SK-N-SH treated with all-trans-retinoic acid at 6 μM for 48 hours (cell line): Measurements from ENCODE around the gene CHST6.

Experiments
- ATAC-seq: fragments of 200-7000 bp; cut with Tn5 transposase; 3 replicates; pipeline ENCODE4 v1.9.1; 2020; ENCODE audit warnings: mild to moderate bottlenecking, moderate library complexity
- ARNTL ChIP-seq: fragments of 450-650 bp; formaldehyde crosslinking; IDR thresholded peaks from 2 replicates; pipeline ENCODE4 v1.5.0; 2020; ENCODE audit warnings: low read depth, mild to moderate bottlenecking, moderate library complexity, borderline replicate concordance
- BACH2 ChIP-seq: fragments of 250-450 bp; sonication (Bioruptor Pico); IDR thresholded peaks from 2 replicates; pipeline ENCODE4 v1.9.0; 2021; ENCODE audit warnings: mild to moderate bottlenecking, borderline replicate concordance
- CSDC2 ChIP-seq: fragments of 250-450 bp; sonication (Bioruptor Pico); IDR thresholded peaks from 2 replicates; pipeline ENCODE4 v1.5.0; 2020; ENCODE audit warnings: mild to moderate bottlenecking, moderate library complexity
- ESRRG ChIP-seq: fragments of 250-450 bp; sonication (Bioruptor Pico); IDR thresholded peaks from 2 replicates; pipeline ENCODE4 v1.6.1; 2021; ENCODE audit warnings: mild to moderate bottlenecking
- GLIS3 ChIP-seq: fragments of 250-450 bp; sonication (Bioruptor Pico); IDR thresholded peaks from 2 replicates; pipeline ENCODE4 v1.5.0; 2020; ENCODE audit warnings: mild to moderate bottlenecking, moderate library complexity
- ISL1 ChIP-seq: fragments of 250-450 bp; sonication (Bioruptor Pico); IDR thresholded peaks from 2 replicates; pipeline ENCODE4 v2.1.2; 2022; ENCODE audit warnings: mild to moderate bottlenecking, moderate library complexity
- OSR1 ChIP-seq: fragments of 250-450 bp; sonication (Bioruptor Pico); IDR thresholded peaks from 2 replicates; pipeline ENCODE4 v1.8.0; 2022; ENCODE audit warnings: moderate library complexity, mild to moderate bottlenecking, inconsistent platforms
- PPARA ChIP-seq: fragments of 250-450 bp; sonication (Bioruptor Pico); IDR thresholded peaks from 2 replicates; pipeline ENCODE4 v1.5.0; 2020; ENCODE audit warnings: mild to moderate bottlenecking, borderline replicate concordance
- RARB ChIP-seq: fragments of 250-450 bp; sonication (Bioruptor Pico); IDR thresholded peaks from 2 replicates; pipeline ENCODE4 v1.8.0; 2021; ENCODE audit warnings: mild to moderate bottlenecking, moderate library complexity
- SNAI2 ChIP-seq: fragments of 250-450 bp; sonication (Bioruptor Pico); IDR thresholded peaks from 2 replicates; pipeline ENCODE4 v1.5.0; 2020; ENCODE audit warnings: mild to moderate bottlenecking, moderate library complexity
- TCF4 ChIP-seq: fragments of 250-450 bp; sonication (Bioruptor Pico); IDR thresholded peaks from 2 replicates; pipeline ENCODE4 v1.8.0; 2021; ENCODE audit warnings: mild to moderate bottlenecking, moderate library complexity, borderline replicate concordance
- TOX ChIP-seq: fragments of 250-450 bp; sonication (Bioruptor Pico); IDR thresholded peaks from 2 replicates; pipeline ENCODE4 v1.8.0; 2021; ENCODE audit warnings: mild to moderate bottlenecking, moderate library complexity, borderline replicate concordance
- ZFP3 ChIP-seq: fragments of 250-450 bp; sonication (Bioruptor Pico); IDR thresholded peaks from 2 replicates; pipeline ENCODE4 v1.5.0; 2020; ENCODE audit warnings: mild to moderate bottlenecking, moderate library complexity
- ZFP30 ChIP-seq: fragments of 450-650 bp; formaldehyde crosslinking; IDR thresholded peaks from 2 replicates; pipeline ENCODE4 v1.5.0; 2022; ENCODE audit warnings: mild to moderate bottlenecking, moderate library complexity
- ZNF565 ChIP-seq: fragments of 450-650 bp; formaldehyde crosslinking; conservative IDR thresholded peaks from 2 replicates; pipeline ENCODE4 v1.5.0; 2020; ENCODE audit warnings: low read depth, mild to moderate bottlenecking, moderate library complexity
- ZNF70 ChIP-seq: fragments of 450-650 bp; formaldehyde crosslinking; IDR thresholded peaks from 2 replicates; pipeline ENCODE4 v1.5.0; 2020; ENCODE audit warnings: mild to moderate bottlenecking, moderate library complexity
- ZNF8 ChIP-seq: fragments of 450-650 bp; formaldehyde crosslinking; IDR thresholded peaks from 2 replicates; pipeline ENCODE4 v1.5.0; 2020; ENCODE audit warnings: mild to moderate bottlenecking, moderate library complexity
- TF ChIP-seq, protein P1 (sequence below): fragments of 250-450 bp; sonication (Bioruptor Pico); IDR thresholded peaks from 2 replicates; pipeline ENCODE4 v1.5.1; 2020; ENCODE audit warnings: low read depth, mild to moderate bottlenecking, moderate library complexity
- TF ChIP-seq, protein P2 (sequence below): fragments of 250-450 bp; sonication (Bioruptor Pico); IDR thresholded peaks from 2 replicates; pipeline ENCODE4 v1.8.0; 2020; ENCODE audit warnings: mild to moderate bottlenecking, moderate library complexity, borderline replicate concordance
- TF ChIP-seq, protein P3 (sequence below): fragments of 250-450 bp; sonication (Bioruptor Pico); IDR thresholded peaks from 2 replicates; pipeline ENCODE4 v1.5.1; 2021; ENCODE audit warnings: mild to moderate bottlenecking, moderate library complexity
- TF ChIP-seq, protein P4 (sequence below): fragments of 250-450 bp; sonication (Bioruptor Pico); IDR thresholded peaks from 2 replicates; pipeline ENCODE4 v1.8.0; 2021; ENCODE audit warnings: low read depth, mild to moderate bottlenecking, moderate library complexity, borderline replicate concordance

Gene CHST6

DNA sequence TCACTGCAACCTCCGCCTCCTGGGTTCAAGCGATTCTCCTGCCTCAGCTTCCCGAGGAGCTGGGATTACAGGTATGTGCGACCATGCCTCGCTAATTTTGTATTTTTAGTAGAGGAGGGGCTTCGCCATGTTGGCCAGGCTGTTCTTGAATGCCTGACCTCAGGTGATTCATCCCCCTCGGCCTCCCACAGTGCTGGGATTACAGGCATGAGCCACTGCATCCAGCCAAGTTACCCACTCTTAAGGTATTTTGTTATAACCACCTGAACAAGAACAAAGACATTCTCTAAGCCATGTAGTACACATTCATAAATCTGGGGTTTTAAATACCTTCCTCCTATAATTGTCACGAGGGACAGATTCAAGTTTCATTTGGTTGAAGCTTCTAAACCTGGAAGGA is 18.4 kb downstream of the CHST6 start:
- TF ChIP-seq SNAI2 (CRISPR knock-in tag) (no peak), ISL1 (CRISPR knock-in tag) (no peak), ARNTL (no peak), ZFP3 (CRISPR knock-in tag) (no peak), CSDC2 (CRISPR knock-in tag) (no peak), ZNF8 (no peak), RARB (no peak), GLIS3 (CRISPR knock-in tag) (no peak), ZNF565 (CRISPR knock-in tag) (no peak), BACH2 (CRISPR knock-in tag) (no peak)
- TF ChIP-seq, protein P1, sequence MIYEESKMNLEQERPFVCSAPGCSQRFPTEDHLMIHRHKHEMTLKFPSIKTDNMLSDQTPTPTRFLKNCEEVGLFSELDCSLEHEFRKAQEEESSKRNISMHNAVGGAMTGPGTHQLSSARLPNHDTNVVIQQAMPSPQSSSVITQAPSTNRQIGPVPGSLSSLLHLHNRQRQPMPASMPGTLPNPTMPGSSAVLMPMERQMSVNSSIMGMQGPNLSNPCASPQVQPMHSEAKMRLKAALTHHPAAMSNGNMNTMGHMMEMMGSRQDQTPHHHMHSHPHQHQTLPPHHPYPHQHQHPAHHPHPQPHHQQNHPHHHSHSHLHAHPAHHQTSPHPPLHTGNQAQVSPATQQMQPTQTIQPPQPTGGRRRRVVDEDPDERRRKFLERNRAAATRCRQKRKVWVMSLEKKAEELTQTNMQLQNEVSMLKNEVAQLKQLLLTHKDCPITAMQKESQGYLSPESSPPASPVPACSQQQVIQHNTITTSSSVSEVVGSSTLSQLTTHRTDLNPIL = no peak
- TF ChIP-seq, protein P2, sequence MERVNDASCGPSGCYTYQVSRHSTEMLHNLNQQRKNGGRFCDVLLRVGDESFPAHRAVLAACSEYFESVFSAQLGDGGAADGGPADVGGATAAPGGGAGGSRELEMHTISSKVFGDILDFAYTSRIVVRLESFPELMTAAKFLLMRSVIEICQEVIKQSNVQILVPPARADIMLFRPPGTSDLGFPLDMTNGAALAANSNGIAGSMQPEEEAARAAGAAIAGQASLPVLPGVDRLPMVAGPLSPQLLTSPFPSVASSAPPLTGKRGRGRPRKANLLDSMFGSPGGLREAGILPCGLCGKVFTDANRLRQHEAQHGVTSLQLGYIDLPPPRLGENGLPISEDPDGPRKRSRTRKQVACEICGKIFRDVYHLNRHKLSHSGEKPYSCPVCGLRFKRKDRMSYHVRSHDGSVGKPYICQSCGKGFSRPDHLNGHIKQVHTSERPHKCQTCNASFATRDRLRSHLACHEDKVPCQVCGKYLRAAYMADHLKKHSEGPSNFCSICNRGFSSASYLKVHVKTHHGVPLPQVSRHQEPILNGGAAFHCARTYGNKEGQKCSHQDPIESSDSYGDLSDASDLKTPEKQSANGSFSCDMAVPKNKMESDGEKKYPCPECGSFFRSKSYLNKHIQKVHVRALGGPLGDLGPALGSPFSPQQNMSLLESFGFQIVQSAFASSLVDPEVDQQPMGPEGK (CRISPR knock-in tag) = no peak
- ATAC-seq = no peak

DNA sequence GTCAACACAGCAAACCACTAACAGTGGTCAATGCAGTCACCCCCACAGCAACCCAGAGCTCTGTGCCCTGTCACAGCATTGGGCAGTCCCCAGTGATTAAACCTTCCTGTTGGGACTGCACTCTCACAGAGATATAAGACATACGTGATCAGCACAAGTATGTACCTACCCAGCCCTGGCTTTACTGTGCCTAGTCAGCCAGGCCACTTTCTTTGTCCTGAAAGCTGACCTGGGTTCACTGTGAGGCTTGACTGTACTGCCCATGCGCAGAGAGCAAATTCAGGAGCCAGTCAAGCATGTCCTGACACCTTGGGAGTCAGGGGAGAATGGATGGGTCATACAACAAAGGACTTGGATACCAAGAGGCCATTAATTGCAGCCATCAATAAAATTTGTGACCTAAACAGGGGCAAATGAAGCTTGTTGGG is 19.8 kb downstream of the CHST6 start:
- ATAC-seq = no peak
- TF ChIP-seq ZNF565 (CRISPR knock-in tag) = no peak
- TF ChIP-seq TCF4 (CRISPR knock-in tag) = no peak
- TF ChIP-seq, protein P3, sequence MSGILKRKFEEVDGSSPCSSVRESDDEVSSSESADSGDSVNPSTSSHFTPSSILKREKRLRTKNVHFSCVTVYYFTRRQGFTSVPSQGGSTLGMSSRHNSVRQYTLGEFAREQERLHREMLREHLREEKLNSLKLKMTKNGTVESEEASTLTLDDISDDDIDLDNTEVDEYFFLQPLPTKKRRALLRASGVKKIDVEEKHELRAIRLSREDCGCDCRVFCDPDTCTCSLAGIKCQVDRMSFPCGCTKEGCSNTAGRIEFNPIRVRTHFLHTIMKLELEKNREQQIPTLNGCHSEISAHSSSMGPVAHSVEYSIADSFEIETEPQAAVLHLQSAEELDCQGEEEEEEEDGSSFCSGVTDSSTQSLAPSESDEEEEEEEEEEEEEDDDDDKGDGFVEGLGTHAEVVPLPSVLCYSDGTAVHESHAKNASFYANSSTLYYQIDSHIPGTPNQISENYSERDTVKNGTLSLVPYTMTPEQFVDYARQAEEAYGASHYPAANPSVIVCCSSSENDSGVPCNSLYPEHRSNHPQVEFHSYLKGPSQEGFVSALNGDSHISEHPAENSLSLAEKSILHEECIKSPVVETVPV (CRISPR knock-in tag) = no peak
- TF ChIP-seq, protein P4, sequence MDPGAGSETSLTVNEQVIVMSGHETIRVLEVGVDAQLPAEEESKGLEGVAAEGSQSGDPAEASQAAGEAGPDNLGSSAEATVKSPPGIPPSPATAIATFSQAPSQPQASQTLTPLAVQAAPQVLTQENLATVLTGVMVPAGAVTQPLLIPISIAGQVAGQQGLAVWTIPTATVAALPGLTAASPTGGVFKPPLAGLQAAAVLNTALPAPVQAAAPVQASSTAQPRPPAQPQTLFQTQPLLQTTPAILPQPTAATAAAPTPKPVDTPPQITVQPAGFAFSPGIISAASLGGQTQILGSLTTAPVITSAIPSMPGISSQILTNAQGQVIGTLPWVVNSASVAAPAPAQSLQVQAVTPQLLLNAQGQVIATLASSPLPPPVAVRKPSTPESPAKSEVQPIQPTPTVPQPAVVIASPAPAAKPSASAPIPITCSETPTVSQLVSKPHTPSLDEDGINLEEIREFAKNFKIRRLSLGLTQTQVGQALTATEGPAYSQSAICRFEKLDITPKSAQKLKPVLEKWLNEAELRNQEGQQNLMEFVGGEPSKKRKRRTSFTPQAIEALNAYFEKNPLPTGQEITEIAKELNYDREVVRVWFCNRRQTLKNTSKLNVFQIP = no peak
- no peak for TF ChIP-seq TOX (CRISPR knock-in tag)
- TF ChIP-seq ARNTL = no peak
- TF ChIP-seq, protein P2 (CRISPR knock-in tag) = no peak
- TF ChIP-seq ISL1 (CRISPR knock-in tag) = no peak
- no peak for TF ChIP-seq ESRRG (CRISPR knock-in tag)
- no peak for TF ChIP-seq OSR1 (CRISPR knock-in tag)
- no peak for TF ChIP-seq ZNF70
- TF ChIP-seq ZFP30 (CRISPR knock-in tag) = no peak
- TF ChIP-seq ZFP3 (CRISPR knock-in tag) = no peak
- no peak for TF ChIP-seq GLIS3 (CRISPR knock-in tag)
- TF ChIP-seq RARB = no peak
- TF ChIP-seq, all 23 proteins: peak for 0

DNA sequence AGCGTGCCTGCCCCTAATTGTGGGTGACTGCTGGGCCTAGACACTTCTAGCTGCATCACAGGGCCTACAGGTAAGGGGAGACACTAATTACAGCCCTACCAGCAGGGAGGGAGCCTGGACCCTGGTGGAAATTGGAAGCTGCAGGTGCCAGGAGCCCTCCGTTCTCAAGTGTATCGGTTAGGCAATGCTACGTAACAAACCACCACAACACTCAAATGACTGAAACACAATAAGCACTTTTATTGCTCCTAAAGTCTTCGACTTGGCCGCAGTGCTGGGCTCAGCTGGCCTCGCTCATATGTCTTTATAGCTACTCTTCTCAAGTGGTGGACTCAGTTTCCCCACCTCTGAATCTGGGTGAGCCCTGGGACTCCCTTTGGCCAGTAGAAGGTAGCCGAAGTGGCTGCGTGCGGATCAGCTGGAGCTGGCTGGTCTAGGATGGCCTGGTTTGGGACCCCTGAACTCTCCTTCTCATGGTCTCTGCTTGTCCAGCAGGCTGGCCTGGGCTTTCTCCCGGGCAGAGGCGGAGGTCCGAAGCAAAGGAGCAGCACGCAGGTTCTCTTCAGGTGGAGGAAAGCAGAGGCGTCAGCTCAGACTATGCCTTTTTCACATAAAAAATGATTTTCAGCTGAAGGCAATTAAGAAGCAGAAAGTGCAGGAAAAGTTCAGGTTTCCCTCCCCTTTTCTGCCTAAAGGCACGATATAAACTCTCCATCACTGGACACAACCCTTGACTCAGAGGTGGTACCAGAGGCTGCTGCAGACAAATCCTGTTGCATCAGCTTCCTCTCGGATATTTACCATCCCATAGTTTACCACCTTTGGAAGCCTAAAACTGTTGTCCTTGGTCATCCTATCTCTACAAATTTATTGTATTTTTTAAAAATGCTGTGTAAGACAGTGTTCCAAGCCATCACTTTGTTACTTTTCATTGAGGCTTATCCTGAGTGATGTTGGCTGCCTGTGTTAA is 22.0 kb downstream of the CHST6 start:
- ATAC-seq = no peak
- TF ChIP-seq ZNF8 (no peak), ZFP30 (CRISPR knock-in tag) (no peak), PPARA (no peak), TCF4 (CRISPR knock-in tag) (no peak), ARNTL (no peak), ZNF70 (no peak), RARB (no peak), ISL1 (CRISPR knock-in tag) (no peak)
- TF ChIP-seq, protein P3 (CRISPR knock-in tag) = no peak
- TF ChIP-seq, protein P4 = no peak
- TF ChIP-seq, protein P1 = no peak
